ENCODE measurements around the gene STX5. TPM values are rescaled to one million over a fixed set of nuclear protein-coding genes. Genes with fewer than 3 reads are reported as not detected.

Gene STX5
- total RNA-seq, 2 experiments from 2014 or later: 93.1 to 104 TPM

DNA sequence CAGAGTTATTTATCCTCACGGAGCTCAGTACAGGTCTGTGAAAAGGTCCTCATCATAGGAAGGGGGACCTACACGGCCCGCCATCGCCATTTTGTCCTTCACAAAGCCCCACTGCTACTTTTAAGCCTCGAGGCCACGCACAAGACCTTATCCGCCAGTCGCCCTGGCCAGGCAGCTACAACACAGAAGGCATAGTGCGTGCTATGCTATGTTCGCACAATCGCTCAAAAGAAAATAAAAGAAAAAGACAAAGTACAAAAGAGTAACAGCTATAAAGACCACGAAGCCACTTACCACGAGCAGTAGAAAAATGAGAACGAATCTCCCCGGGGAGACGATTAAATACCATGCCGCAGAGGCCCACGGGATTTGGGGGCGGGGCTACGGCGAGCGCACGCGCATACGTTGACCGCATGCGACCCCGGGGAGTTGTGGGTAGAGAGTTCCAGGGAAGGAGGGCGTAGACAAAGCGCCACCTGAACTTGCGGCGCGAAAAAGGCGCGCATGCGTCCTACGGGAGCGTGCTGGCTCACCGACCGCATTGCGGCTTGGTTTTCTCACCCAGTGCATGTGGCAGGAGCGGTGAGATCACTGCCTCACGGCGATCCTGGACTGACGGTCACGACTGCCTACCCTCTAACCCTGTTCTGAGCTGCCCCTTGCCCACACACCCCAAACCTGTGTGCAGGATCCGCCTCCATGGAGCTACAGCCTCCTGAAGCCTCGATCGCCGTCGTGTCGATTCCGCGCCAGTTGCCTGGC lies 23.9 kb upstream of the STX5 start:
- no peaks in the 10 kb centered on the region for H3K9me3 ChIP-seq (ENCODE audit: control insufficient read depth in 1 of 2, insufficient read depth in 1 of 2, low read length in 2 of 2)
- intact Hi-C loops (cut with DNase I, micrococcal nuclease): loop anchor here (1.0 to 5.0 kb wide), 4 partner anchors 13 to 148 kb away; partner anchors contain the start of genes TTC9C (in 2 of the 2), BSCL2 (in 1 of the 2) and GNG3 (in 1 of the 2)
- Mint-ChIP-seq H3K4me1 (ENCODE audit: low read depth) (peaks cover 63% of the 10 kb centered on the region), H3K27ac (peak overlapping the region; percentile 90), H3K4me3 (peak overlapping the region; percentile 98), H3K36me3 (ENCODE audit: low read depth) (peaks cover 48% of the 10 kb centered on the region), H3K27me3 (no peaks in the 10 kb centered on the region), H3K9me3 (no peaks in the 10 kb centered on the region)
- peak overlapping the region; percentile 79 for H3K4me3 ChIP-seq (ENCODE audit: low read length)
- H3K27ac ChIP-seq (ENCODE audit: low read depth in 1 of 2, low read length in 2 of 2): peak overlapping the region; percentile 66 to 72
- ChIA-PET CTCF (interaction anchor here (0.6 to 4.6 kb wide), 9 partner anchors 11 to 1449 kb away, joined by 3 to 58 read pairs (median 4); partner anchors contain the start of genes SLC3A2, STX5 and TMEM179B), POLR2A (interaction anchor here (0.6 to 9.4 kb wide), 53 partner anchors 9 to 1923 kb away, joined by 3 to 599 read pairs (median 5); partner anchors contain the start of genes BSCL2, C11orf98, CSKMT and EEF1G)
- ATAC-seq (ENCODE audit: poor library complexity): peak; percentile 92
- H3K36me3 ChIP-seq (ENCODE audit: insufficient read depth, low read length): peaks cover 38% of the 10 kb centered on the region
- TF ChIP-seq, protein P1, sequence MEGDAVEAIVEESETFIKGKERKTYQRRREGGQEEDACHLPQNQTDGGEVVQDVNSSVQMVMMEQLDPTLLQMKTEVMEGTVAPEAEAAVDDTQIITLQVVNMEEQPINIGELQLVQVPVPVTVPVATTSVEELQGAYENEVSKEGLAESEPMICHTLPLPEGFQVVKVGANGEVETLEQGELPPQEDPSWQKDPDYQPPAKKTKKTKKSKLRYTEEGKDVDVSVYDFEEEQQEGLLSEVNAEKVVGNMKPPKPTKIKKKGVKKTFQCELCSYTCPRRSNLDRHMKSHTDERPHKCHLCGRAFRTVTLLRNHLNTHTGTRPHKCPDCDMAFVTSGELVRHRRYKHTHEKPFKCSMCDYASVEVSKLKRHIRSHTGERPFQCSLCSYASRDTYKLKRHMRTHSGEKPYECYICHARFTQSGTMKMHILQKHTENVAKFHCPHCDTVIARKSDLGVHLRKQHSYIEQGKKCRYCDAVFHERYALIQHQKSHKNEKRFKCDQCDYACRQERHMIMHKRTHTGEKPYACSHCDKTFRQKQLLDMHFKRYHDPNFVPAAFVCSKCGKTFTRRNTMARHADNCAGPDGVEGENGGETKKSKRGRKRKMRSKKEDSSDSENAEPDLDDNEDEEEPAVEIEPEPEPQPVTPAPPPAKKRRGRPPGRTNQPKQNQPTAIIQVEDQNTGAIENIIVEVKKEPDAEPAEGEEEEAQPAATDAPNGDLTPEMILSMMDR (IDR thresholded peaks at IDR 0.05): no peak
- H3K27me3 ChIP-seq (ENCODE audit: control insufficient read depth in 1 of 2, insufficient read depth in 2 of 2, low read length in 2 of 2): no peaks in the 10 kb centered on the region
- peaks cover 41% of the 10 kb centered on the region for H3K4me1 ChIP-seq (ENCODE audit: insufficient read depth, low read length)
- peak; percentile 96 to 99 (median 98) for DNase-seq

DNA sequence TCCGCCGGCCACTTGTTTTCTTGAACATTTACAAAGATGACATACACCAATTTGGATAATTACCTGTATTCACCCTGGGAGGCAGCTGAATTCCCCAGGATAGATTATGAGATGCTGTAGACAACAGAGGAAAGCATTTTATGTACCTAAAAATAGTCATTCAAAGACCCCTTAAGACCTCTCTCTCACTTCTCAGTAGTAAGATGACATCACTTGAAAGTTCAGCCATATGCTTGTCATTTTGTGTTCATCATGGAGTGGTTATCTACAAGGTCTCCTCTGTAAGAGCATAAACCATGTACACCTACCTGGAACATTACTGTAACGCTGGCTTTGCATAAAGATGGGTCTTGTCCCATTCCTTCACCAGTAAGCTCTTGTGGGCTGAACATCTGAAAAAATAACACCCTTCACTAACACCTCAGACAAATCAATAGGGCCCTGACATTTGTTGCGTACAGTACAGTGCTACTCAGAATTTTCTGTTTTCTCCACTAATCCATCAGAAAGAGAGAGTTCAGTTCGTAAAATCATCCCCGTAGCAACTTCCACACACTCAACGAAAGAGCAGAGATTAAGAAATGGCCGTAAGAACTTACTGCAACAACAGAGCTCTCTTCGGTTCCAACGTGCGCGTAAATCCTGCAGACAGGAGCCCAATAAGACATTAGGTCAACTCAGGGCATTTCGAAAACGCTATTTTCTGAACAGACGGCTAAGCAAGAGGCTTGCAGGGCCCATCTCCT lies 23.1 kb upstream of the STX5 start:
- ChIA-PET CTCF (interaction anchor here (1.1 to 4.6 kb wide), 6 partner anchors 14 to 430 kb away, joined by 3 to 58 read pairs (median 8); partner anchors contain the start of genes SLC3A2, STX5 and TMEM179B), POLR2A (interaction anchor here (0.6 to 9.4 kb wide), 46 partner anchors 8 to 1923 kb away, joined by 3 to 599 read pairs (median 5); partner anchors contain the start of genes BSCL2, C11orf98, CSKMT and EEF1G)
- no peaks in the 10 kb centered on the region for H3K9me3 Mint-ChIP-seq
- H3K4me3 Mint-ChIP-seq: peak overlapping the region; percentile 98
- Histone ChIP-seq H3K27me3 (ENCODE audit: control insufficient read depth in 1 of 2, insufficient read depth in 2 of 2, low read length in 2 of 2) (no peaks in the 10 kb centered on the region), H3K27ac (ENCODE audit: low read depth in 1 of 2, low read length in 2 of 2) (peak overlapping the region; percentile 59 to 66), H3K9me3 (ENCODE audit: control insufficient read depth in 1 of 2, insufficient read depth in 1 of 2, low read length in 2 of 2) (no peaks in the 10 kb centered on the region), H3K4me1 (ENCODE audit: insufficient read depth, low read length) (peaks cover 44% of the 10 kb centered on the region), H3K4me3 (ENCODE audit: low read length) (peak overlapping the region; percentile 79), H3K36me3 (ENCODE audit: insufficient read depth, low read length) (peaks cover 38% of the 10 kb centered on the region)
- H3K27me3 Mint-ChIP-seq: no peaks in the 10 kb centered on the region
- ATAC-seq (ENCODE audit: poor library complexity) (peak; percentile 0), DNase-seq (no peak)
- peaks cover 48% of the 10 kb centered on the region for H3K36me3 Mint-ChIP-seq (ENCODE audit: low read depth)
- H3K4me1 Mint-ChIP-seq (ENCODE audit: low read depth): peaks cover 63% of the 10 kb centered on the region
- TF ChIP-seq, protein P1 (IDR thresholded peaks at IDR 0.05): no peak
- intact Hi-C loops (cut with DNase I, micrococcal nuclease): loop anchor here (1.0 to 5.0 kb wide), 3 partner anchors 13 to 148 kb away; partner anchors contain the start of genes BSCL2 (in 1 of the 2), GNG3 (in 1 of the 2) and TTC9C (in 1 of the 2)
- peak overlapping the region; percentile 90 for H3K27ac Mint-ChIP-seq
